A673 (cell line): Measurements from ENCODE around the gene BMERB1.

Experiments
- CTCF ChIP-seq: fragments of 300-800, 200-600 bp; sonication (generic); conservative IDR thresholded peaks from 2 replicates; pipeline ENCODE4 v1.5.1; 2017; ENCODE audit warnings: low read depth, mild to moderate bottlenecking, antibody characterized with exemption, low read length, moderate library complexity, mixed read lengths
- EZH2 ChIP-seq: fragments of 200-600 bp; sonication (generic); IDR thresholded peaks from 2 replicates; pipeline ENCODE4 v1.6.1; 2017; ENCODE audit warnings: borderline replicate concordance, low read depth, mild to moderate bottlenecking, mixed read lengths, antibody characterized with exemption, low read length; ENCODE audit not compliant: poor library complexity, severe bottlenecking

GRCh38 chr16:15572329-15573001 is 138.1 kb downstream of the BMERB1 start:
- no peak for TF ChIP-seq CTCF
- no peak for TF ChIP-seq EZH2
